HG03558 (cell line): Measurements from ENCODE around the gene C11orf54.
"Not testable (repeated sequence)": the region's sequence is repeated elsewhere in the genome, so short reads cannot be mapped to it uniquely, and the experiment has no call there.

ENCODE experiments used
- ATAC-seq: cut with Tn5 transposase; IDR thresholded peaks from one replicate; pipeline ENCODE4 v1.9.1; 2021; ENCODE audit warnings: moderate number of reproducible peaks; ENCODE audit not compliant: unreplicated experiment; ENCODE audit errors: extremely low read depth

The C11orf54 gene

DNA sequence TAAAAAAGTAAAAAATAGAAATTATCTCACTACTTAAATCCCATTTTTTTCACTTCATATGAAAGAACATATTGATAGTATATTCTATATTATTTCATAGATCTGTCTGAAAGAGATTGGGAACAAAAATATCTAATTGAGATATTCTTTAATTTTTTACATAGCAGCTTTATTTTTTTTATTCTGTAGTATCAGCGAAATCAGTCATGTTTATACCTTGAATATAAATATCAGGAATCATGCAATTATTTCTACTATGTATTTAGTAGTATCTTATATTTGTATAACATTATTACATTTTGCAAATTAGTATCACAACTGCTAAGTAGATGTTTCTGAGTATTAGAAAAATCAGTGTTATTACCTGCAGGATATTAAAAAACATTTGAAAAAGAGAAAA, 20.4 kb downstream of the C11orf54 start:
- ATAC-seq = no peak

DNA sequence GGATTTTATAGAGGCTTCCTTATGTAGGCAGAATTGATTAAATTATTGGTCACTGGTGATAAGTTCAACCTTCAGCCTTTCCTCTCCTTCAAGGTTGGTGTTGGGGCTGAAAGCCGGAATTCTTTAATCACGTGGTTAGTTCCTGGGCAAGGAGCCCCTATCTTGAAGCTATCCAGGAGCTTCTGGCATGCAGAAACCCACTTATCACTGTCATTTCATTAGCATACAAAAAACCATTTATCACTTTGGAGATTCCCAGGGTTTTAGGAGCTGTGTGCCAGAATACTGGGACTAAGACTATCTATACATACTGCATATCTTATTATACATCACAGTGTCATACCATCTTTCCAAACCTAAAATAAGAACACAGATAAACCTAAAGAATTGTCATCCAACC, 24.1 kb downstream of the C11orf54 start:
- no peak for ATAC-seq

DNA sequence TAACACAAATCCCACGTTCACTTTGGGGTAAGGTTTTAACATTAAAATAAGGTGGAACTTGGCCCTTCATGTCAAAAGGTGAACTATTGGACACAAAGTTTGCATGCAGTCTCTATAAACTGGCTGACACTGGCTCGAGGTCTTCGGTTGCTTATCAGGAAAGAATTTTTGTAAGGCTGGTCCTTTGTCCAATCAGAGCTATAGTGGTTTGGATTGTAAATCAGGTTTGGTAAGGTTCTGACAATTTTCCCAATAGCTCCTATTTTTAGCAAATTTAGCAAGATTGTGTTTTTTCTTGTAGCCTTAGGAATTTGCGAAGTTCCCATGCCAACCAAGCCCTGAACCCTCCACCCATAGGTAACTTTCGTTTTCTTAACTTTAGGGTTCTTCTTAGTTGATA, 25.0 kb downstream of the C11orf54 start:
- no peak for ATAC-seq

DNA sequence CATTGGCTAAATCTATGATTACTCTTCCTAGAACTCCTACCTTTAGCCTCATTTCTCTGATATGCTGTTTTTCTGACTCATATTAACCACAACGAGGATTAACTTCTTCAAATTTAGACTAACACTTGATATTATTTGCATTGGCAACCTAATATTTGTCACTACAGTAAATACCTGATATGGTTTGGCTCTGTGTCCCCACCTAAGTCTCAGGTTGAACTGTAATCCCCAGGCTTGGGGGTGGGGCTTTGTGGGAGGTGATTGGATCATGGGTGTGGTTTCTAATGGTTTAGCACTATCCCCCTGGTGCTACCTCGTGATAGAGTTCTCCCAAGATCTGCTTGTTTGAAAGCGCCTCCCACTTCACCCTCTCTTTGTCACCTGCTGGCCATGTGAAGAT, 25.5 kb downstream of the C11orf54 start:
- ATAC-seq = no peak

DNA sequence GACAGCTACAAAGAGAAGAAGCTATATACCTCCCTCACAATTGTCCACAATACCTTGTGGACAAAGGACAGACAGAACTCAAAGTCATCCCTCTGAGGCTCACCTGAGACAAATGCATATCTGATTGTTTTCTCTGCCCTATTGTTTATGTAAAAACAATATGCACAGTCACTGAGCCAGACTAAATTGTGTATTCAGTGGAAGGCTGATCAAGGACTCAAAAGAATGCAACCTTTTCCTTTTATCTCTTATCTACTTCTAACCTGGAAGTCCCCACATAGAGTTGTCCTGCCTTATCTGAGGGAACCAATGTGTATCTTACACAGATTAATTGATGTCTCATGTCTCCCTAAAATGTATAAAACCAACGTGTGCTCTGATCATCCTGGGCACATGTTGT, 28.7 kb downstream of the C11orf54 start:
- no peak for ATAC-seq

DNA sequence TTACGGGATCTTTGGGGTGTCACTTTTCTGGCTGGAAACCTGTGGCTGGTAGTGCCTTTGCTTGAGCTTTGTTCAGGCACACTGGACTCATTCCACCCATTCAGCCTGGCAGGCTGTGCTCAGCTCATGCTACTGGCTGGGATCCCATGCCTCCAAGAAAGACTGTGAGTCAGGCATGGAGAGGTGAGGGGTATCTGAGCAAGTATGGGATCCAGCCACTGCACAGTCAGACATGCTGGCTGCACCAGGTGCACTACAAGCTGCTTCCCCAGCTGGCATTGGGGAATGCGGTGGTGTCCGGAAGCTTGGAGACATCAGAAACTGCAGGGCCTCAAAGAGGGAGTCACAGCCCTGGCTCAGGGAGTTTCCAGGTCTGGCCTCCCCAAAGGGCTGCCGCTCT, 30.7 kb downstream of the C11orf54 start:
- ATAC-seq = no peak

DNA sequence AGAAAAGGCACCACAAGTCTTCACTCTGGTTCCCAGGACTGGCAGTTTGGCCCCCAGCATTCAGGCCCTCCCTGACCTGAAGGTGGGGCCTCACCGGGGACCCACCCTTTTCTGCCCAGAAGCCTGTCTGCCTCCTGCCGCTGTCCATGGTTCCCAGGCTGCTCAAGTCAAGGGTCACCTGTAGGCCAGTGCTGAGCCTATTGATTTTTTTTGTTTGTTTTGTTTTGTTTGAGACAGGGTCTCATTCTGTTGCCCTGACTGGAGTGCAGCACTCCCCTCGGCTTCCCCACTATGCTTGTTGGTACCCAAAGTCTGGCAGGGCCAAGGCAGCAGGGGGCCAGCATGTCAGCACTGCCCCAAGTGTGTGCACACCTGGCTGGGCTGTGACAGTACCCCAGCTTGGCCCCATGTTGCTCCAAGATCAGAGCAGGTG, 31.6 kb downstream of the C11orf54 start:
- no peak for ATAC-seq

DNA sequence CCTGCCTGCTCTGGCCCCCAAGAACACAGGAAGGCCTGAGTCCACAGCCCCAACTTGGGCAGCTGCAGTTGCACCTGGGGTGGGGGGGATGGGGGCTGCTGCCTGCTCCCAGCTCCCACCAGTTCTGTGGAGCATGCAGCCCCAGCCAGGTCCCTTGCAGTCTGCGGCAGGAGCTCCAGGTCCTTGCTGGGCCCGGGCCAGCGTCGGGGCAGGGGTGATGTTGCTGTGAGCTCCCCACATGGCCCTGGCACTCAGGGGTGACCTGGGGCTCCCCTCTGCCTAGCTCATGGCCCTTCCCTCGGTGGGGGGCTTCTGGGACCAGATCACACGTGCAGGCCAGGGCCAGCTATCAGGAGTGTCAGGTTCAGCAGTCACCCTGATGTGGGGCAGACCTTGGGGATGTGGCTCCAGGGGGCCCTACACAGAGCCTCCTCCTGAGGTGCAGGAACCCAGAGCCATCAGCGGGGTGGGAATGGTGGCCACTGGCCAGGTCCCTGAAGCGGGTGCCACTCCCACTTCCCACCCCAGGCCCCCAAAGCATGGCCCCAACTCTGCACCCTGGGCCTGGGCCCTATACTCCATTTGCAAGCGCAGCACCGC, 32.2 kb downstream of the C11orf54 start:
- ATAC-seq = no peak

DNA sequence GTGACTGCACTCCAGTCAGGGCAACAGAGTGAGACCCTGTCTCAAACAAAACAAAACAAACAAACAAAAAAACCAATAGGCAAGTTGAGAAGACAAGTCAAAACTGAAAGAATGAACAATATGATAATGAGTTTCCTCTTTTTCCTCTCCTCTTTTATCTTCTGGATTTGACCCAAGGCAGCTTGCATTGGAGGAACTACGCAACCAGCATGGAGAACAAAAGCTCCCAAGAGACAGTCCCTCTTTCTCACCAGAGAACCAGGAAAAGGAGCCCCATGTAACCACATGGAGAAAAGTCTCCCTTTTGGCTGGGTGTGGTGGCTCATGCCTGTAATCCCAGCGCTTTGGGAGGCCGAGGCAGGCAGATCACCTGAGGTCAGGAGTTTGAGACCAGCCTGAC, 33.1 kb downstream of the C11orf54 start:
- ATAC-seq = not testable (repeated sequence)

DNA sequence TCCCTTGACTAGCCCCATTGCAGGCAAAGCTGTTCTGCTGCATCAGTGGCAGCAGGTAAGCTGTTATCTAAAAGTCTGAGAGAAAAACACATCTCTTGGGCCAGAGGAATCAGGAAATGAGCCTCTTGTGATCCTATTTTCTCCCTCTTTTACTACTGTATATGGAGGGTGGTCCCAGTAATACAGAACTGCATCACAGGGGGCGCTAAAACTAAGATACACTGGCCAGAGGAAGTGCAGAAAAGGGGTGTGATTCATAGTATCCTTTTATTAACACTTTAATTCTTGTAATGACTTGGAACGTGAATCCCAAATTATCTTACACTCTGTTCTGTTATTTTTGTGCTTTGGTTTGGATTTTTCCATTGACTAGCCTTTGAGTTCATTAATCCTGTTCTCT, 33.8 kb downstream of the C11orf54 start:
- ATAC-seq = no peak

DNA sequence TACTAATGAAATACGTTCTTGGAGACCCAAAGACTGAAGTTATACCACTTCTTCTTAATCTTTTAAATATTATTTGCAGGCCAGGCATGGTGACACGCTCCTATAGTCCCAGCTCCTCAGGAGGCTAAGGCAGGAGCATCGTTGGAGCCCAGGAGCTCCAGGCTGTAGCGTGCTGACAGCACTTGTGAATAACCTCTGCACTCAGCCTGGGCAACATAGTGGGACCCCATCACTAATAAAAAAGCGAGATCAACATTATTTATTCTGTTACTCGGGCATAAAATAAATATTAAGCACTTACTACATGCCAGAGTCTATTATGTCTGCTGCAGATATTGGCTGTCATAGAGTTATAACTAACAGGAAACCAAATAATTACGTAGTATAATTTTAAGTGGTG, 41.9 kb downstream of the C11orf54 start:
- no peak for ATAC-seq

DNA sequence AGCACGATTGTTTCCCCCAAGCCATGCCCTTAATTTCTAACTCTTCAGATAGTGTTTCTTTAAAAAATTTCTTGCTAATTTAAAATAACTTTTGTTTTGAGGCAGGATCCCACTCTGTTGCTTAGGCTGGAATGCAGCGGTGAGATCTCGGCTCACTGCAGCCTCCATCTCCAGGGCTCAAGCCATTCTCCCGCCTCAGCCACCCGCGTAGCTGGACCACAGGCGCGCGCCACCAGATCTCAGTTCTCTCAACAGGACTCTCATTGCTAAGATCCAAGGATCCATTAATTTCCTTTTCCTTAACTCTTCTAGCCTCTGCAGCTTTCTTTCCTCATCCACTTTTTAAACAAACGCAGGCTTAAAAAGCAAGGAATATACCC, 42.3 kb downstream of the C11orf54 start:
- peak; percentile 24 for ATAC-seq

DNA sequence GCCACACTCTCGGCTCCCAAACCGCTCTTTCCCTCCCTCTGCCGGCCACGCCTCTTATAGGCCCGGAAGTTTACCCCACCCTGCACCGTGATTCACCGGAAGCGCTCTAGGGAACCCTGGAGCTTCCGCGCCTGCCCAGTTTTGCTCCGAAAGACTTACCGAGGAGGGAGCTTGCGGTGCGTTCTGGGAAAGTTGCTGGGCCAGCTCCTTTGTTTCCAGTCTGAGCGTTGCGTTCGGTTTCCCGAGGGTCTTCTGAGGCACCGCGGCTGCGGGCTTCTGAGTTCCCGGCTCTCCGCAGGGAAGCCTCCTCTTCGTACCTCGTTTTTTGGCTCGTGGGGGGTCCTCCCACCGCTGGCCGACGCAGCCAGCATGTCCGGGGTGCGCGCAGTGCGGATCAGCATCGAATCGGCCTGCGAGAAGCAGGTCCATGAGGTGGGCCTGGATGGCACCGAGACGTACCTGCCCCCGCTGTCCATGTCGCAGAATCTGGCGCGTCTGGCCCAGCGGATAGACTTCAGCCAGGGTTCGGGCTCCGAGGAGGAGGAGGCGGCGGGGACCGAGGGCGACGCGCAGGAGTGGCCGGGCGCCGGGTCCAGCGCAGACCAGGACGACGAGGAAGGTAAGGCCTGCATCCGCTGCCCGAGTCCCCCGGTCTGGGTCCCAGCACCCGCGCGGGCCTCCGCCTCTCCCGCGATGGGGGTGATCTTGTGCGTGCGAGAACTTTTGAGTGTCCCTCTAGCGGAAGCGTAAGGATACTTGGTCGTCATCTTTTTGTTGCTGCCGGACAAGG, 42.9 kb downstream of the C11orf54 start, which contains the start of gene MED17:
TSS of gene MED17 (plus strand) at position 138 of the 790 bp plus-strand sequence. CDS start at position 370, 232 bp downstream.
- peak; percentile 94 for ATAC-seq

DNA sequence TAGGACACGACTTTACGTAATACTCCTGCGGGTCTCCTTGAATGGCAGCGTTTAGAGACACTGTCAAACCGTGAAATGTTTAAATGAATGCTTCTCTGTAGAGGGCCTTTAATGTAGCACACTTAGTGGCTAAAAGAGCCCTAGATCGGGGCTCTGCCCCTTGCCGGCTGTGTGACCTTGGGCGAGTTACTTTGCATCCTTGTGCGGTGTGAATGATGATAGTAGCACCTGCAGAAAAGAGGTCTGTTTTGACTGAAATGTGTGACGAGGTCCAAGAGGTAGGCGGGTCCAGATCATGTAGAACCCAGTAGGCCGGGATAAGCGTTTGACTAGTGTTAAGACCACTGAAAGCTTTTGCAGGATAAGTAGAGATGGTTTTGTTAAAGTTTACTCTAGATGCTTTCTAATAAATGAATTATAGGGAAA, 43.5 kb downstream of the C11orf54 start:
- ATAC-seq = peak; percentile 21

DNA sequence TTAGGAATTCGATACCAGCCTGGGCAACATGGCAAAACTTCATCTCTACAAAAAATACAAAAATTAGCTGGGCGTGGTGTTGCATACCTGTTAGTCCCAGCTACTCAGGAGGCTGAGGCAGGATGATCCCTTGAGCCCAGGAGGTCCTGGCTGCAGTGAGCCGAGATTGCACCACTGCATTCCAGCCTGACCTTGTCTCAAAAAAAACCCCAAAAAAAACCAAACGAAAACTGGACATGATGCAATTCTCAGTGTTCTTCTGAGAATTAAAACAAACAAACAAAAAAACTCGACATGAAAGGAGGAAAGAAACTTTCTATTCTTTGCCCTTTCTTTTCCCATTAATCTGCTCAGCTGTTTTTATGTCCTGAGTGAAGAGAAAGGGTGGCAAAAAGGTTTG, 50.0 kb downstream of the C11orf54 start:
- no peak for ATAC-seq

DNA sequence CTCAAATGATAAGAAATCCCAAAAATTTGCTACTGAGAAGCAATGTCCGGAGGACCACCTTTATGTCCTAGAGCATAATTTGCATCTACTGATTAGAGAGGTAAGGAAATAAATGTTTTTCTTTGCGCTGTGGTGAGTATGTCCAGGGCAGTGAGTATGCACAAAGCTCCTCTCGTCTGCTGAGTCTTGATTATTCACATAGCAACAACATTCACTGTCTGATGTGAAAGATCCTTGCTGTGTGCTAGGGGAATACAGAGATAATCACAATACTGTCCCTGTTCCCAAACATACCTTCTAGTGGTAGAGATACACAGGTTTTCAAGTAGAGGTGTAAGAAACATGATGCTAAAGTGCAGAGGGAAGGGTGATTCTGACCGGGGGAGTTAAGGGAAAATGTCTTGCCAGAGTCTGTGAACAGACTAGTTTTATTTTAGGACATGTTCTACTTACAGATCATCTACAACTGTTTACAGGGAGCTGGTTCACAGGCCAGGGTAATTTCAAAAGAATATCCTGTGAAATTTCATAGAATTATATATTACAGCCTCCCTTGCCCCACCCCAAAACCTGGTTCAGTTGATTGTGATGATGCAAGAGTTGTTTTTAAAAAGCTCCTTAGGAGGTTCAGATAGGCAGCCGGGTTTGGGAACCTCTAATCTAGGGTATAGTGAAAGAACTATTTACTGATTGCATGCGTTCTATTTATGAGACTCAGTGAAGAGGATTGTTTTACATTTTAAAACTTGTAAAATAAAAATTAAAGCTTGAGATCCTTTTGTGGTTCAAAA, 55.2 kb downstream of the C11orf54 start:
- ATAC-seq = no peak

DNA sequence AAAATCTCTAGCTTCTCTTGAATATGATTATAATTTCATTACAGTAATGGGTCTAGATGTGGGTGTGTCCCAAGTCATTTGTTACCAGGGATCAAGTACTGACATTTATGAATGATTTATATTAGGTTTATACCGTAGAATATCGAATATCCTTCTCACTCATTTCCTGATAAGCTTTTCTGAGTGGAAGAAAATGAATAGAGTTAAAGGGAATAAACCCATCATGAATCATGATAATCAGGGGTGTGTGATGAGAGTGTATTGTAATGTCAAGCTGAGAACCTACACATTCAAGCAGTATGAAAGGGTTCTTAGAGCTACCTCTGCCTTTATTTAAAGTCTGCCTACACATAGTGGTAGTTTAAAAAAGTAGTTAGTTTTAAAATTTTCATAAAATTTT, 59.9 kb downstream of the C11orf54 start:
- ATAC-seq = no peak

DNA sequence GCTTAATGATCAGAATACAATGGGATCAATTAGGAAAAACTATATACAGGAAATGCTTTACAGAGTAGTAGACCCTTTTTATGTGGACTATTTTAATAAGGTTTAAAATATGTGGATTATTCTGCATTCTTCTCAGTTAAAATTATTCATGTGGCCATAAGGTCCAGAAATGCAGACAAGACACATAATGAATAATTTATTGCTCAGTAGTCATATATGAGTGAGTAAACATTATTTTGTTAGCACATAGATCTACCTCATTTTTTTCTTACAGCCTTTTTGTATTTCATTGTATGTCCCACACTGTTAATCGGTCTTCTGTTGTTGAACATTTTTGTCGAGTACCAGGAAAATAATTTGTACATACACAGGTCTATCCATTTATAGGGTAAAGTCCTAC, 63.4 kb downstream of the C11orf54 start:
- ATAC-seq = no peak

DNA sequence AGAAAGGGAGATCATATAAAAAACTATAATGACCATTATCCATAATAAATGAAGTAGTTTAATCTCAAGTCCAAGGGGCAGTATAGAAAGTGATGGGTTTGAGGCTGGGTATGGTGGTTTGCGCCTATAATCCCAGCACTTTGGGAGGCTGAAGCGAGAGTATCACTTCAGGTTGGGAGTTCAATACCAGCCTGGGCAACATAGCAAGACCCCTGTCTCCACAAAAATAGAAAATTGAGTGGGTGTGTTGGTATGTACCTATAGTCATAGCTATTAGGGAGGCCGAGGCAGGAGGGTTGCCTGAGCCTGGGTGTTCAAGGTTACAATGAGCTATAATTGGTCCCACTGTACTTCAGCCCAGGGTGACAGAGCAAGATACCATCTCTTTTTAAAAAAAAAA, 66.5 kb downstream of the C11orf54 start:
- ATAC-seq = no peak

DNA sequence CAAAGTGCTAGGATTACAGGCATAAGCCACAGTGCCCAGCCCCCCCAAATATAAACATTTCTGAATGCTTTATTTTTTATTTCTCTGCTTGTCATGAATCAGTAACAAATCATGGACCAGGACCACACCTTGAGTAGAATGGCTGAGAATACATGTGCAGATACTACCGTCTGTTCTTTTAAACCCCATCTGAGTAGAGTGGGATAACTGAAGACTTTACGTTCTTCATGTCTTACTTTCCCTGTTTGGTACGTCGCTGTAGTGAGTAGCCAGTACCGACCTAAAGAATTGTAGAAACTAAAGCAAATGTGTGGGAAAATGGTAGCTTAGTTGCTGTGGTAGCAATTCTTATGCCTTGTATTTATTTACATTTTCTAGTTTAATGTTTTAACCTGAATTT, 72.5 kb downstream of the C11orf54 start:
- no peak for ATAC-seq
